Prostate gland (tissue), 2 donors: ENCODE measurements around the gene CIRBP.

ENCODE experiments used
- CTCF ChIP-seq, 4 experiments: fragments of 200-600 bp in 2 of 4; fragments of 450-650 bp in 2 of 4; sonication (generic) in 2 of 4; IDR thresholded peaks; 1 replicate in 3 of 4; 2 replicates in 1 of 4; pipeline ENCODE4 v1.5.1; 2016 to 2019; ENCODE audit warnings: antibody characterized with exemption in 4 of 4, mild to moderate bottlenecking in 2 of 4, moderate library complexity in 2 of 4
- POLR2A ChIP-seq: fragments of 450-650 bp; IDR thresholded peaks from one replicate; pipeline ENCODE4 v1.6.1; 2016; ENCODE audit warnings: antibody characterized with exemption, mild to moderate bottlenecking

- TF ChIP-seq POLR2A (peak; percentile 10), CTCF (IDR thresholded peaks at IDR 0.05) (peak in 1 of 4 experiments; percentile 25)
Measured at GRCh38 chr19:1245494-1246264, 23.5 kb upstream of the CIRBP start.
